ENCODE measurements around the gene ERAP2.
A peak's percentile ranks its signal among the peaks of the same experiment; 100 is the strongest.
"Not testable (repeated sequence)": the region's sequence is repeated elsewhere in the genome, so short reads cannot be mapped to it uniquely, and the experiment has no call there.

ERAP2 gene

GRCh38 chr5:96871686-96872085 lies 4.6 kb upstream of the ERAP2 start:
- TF ChIP-seq POLR2A (IDR thresholded peaks at IDR 0.05; ENCODE audit: low read depth, low read length): no peak
- DNase-seq (ENCODE audit: insufficient read length, low spot score): no peak
- no peak for FAIRE-seq

DNA sequence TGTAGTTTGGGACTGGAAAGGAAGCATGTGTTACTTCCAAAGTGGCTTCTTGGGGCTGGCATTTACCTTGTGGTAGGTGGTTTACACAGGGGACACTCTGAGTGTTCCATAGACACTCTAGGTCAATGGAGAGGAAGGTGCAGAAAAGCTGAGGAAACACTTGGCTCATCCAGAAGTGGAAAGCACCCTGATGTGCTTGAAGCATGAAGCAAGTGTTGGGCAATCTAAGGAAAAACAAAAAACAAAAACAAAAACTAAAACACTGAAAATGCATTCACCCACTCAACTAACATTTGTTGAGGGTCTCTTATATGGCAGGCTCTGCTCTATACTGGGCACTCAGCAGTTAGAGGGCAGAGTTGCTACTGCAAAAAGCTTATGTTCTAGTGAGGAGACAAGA lies 2.9 kb upstream of the ERAP2 start:
- DNase-seq (ENCODE audit: insufficient read length, low spot score): no peak
- FAIRE-seq: no peak
- no peak for TF ChIP-seq POLR2A (IDR thresholded peaks at IDR 0.05; ENCODE audit: low read depth, low read length)

GRCh38 chr5:96874631-96875030 lies 1.7 kb upstream of the ERAP2 start:
- DNase-seq (ENCODE audit: insufficient read length, low spot score) (no peak), FAIRE-seq (no peak)
- TF ChIP-seq POLR2A (IDR thresholded peaks at IDR 0.05; ENCODE audit: low read depth, low read length): no peak

DNA sequence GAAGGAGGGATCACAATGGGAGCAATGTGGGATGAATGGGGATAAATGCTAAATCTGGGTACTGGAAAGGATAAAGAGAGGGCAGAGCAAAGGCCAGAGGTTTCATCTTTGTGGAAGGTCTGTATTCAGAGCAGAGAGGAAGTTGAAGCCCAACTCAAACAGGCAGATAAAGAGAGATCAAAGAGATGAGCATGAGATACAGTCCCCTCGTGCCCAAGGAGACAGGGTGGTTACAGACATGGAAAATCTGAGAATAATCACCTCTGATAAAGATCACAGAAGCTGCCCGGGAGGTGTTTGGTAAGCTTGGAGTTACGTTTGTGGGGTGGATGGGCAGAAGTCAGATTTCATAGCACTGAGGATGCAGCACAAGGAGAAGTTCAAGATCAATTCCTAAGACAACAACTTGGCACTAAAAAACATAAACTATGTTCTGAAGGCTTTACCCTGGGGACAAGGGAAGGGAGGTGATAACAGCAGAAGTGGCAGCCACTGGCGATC lies 459 bp upstream of the ERAP2 start:
- FAIRE-seq (no peak), DNase-seq (ENCODE audit: insufficient read length, low spot score) (no peak)
- TF ChIP-seq POLR2A (IDR thresholded peaks at IDR 0.05; ENCODE audit: low read depth, low read length): no peak

DNA sequence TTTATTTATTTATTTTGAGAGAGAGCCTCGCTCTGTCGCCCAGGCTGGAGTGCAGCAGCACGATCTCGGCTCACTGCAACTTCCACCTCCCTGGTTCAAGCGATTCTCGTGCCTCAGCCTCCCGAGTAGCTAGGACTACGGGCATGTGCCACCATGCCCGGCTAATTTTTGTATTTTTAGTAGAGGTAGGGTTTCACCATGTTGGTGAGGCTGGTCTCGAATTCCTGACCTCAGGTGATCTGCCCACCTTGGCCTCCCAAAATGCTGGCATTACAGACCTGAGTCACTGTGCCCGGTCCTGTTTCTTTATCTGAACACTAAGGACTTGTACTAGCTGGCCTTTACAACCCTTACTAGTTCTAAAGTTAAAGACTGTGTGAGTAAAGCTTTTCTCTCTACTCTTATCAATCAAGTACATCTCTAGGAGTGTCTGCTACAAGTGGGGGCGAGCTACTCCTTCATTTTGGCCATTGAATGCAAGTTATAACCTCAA lies 723 bp downstream of the ERAP2 start:
- not testable (repeated sequence) for DNase-seq (ENCODE audit: insufficient read length, low spot score); FAIRE-seq

DNA sequence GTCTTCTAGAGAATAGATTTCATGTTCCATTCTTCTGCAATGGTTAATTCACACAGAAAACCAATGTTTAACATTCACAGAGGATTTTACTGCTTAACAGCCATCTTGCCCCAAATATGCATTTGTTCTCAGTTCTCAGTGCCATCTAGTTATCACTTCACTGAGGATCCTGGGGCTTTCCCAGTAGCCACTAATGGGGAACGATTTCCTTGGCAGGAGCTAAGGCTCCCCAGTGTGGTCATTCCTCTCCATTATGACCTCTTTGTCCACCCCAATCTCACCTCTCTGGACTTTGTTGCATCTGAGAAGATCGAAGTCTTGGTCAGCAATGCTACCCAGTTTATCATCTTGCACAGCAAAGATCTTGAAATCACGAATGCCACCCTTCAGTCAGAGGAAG lies 3.4 kb downstream of the ERAP2 start:
- no peak for TF ChIP-seq POLR2A (IDR thresholded peaks at IDR 0.05; ENCODE audit: low read depth, low read length)
- DNase-seq (ENCODE audit: insufficient read length, low spot score) (no peak), FAIRE-seq (no peak)

- DNase-seq (ENCODE audit: insufficient read length, low spot score): no peak
- no peak for TF ChIP-seq POLR2A (IDR thresholded peaks at IDR 0.05; ENCODE audit: low read depth, low read length)
- FAIRE-seq: peak; percentile 53
Measured at GRCh38 chr5:96880444-96881164, 4.3 kb downstream of the ERAP2 start.

- no peak for TF ChIP-seq POLR2A (IDR thresholded peaks at IDR 0.05; ENCODE audit: low read depth, low read length)
- DNase-seq (ENCODE audit: insufficient read length, low spot score) (peak; percentile 27), FAIRE-seq (peak; percentile 71)
Measured at GRCh38 chr5:96881511-96882115, 5.3 kb downstream of the ERAP2 start.

- no peak for DNase-seq (ENCODE audit: insufficient read length, low spot score)
- TF ChIP-seq POLR2A (IDR thresholded peaks at IDR 0.05; ENCODE audit: low read depth, low read length): no peak
- no peak for FAIRE-seq
Measured at GRCh38 chr5:96883871-96884270, 7.6 kb downstream of the ERAP2 start.

GRCh38 chr5:96884995-96885394 lies 8.7 kb downstream of the ERAP2 start:
- no peak for TF ChIP-seq POLR2A (IDR thresholded peaks at IDR 0.05; ENCODE audit: low read depth, low read length)
- DNase-seq (ENCODE audit: insufficient read length, low spot score) (no peak), FAIRE-seq (no peak)

GRCh38 chr5:96885518-96886338 lies 9.4 kb downstream of the ERAP2 start:
- DNase-seq (ENCODE audit: insufficient read length, low spot score) (no peak), FAIRE-seq (no peak)
- no peak for TF ChIP-seq POLR2A (IDR thresholded peaks at IDR 0.05; ENCODE audit: low read depth, low read length)

DNA sequence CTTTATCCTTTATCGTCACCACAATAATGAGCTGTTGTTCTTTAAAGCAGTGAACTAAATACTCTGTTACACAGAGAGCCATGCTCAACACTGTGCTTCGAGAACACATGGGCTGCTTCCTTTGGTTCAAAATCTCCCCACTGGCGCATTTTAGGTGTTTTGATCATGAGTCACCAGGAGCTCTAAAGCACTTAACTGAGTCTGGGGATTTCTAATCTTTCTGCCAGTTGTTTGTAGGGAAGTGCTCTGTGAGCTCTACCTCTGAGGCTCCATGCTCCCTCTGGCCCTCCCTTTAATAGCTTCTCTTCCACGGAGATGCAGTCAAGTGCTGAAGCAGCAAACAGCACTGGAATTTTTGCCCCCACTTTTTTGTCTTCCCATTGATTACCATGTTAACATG lies 17.0 kb downstream of the ERAP2 start:
- no peak for TF ChIP-seq POLR2A (IDR thresholded peaks at IDR 0.05; ENCODE audit: low read depth, low read length)

DNA sequence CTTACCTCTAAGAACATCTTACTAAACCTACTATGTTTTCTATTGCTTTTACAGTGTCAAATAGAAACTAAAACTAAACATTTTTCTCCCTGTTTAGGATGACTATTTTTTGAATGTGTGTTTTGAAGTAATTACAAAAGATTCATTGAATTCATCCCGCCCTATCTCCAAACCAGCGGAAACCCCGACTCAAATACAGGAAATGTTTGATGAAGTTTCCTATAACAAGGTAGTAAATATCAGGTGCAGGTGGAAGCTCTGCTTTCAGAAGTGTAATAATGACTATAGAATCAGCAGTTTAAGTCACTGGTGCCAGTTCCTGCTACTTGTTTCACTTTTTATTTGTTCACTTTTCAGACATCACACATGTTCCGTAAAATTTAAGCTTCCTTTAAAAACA lies 20.0 kb downstream of the ERAP2 start:
- DNase-seq (ENCODE audit: insufficient read length, low spot score) (no peak), FAIRE-seq (no peak)
- TF ChIP-seq POLR2A (IDR thresholded peaks at IDR 0.05; ENCODE audit: low read depth, low read length): no peak

More for the DNA sequence above, 17.0 kb downstream of the ERAP2 start:
- FAIRE-seq (peak; percentile 99), DNase-seq (ENCODE audit: insufficient read length, low spot score) (peak; percentile 25)

- no peak for DNase-seq (ENCODE audit: insufficient read length, low spot score)
- no peak for FAIRE-seq
- TF ChIP-seq POLR2A (IDR thresholded peaks at IDR 0.05; ENCODE audit: low read depth, low read length): no peak
Measured at GRCh38 chr5:96896806-96897205, 20.5 kb downstream of the ERAP2 start.

Data from H54 (cell line).